Heart right ventricle (tissue), 16 donors: ENCODE measurements around the gene IGSF21. TPM values are rescaled to one million over a fixed set of nuclear protein-coding genes. Genes with fewer than 3 reads are reported as not detected.

Experiments used
- ATAC-seq, 8 donors: fragments of 200-7000 bp; cut with Tn5 transposase; one replicate each; pipeline ENCODE4 v1.9.1; 2020; ENCODE audit warnings: mild to moderate bottlenecking in 8 of 8, moderate library complexity in 8 of 8, moderate number of reproducible peaks in 1 of 8
- DNase-seq, 2 donors: peaks; one replicate each; pipeline ENCODE4 v3.0.0-alpha.2; 2020
- H3K27ac ChIP-seq, 10 donors: fragments of 200-600 bp; sonication (generic) in 2 of 10; one replicate each; pipeline versions ENCODE4 v1.5.0 to v1.8.0; 2020 to 2022; ENCODE audit warnings: mild to moderate bottlenecking in 3 of 10
- H3K27me3 ChIP-seq, 7 donors: fragments of 200-600 bp; one replicate each; pipeline ENCODE4 v1.8.0; 2021 to 2022; ENCODE audit warnings: mild to moderate bottlenecking in 2 of 7
- H3K36me3 ChIP-seq, 9 donors: fragments of 200-600 bp; sonication (generic) in 1 of 9; one replicate each; pipeline versions ENCODE4 v1.5.0 to v1.8.0; 2020 to 2022; ENCODE audit warnings: mild to moderate bottlenecking in 2 of 9
- H3K4me1 ChIP-seq, 9 donors: fragments of 200-600 bp; sonication (generic) in 1 of 9; one replicate each; pipeline versions ENCODE4 v1.5.0 to v1.8.0; 2020 to 2022; ENCODE audit warnings: mild to moderate bottlenecking in 4 of 9
- H3K4me3 ChIP-seq, 10 donors: fragments of 200-600 bp; sonication (generic) in 2 of 10; one replicate each; pipeline versions ENCODE4 v1.5.0 to v1.8.0; 2020 to 2022; ENCODE audit warnings: mild to moderate bottlenecking in 7 of 10, moderate library complexity in 2 of 10
- H3K9me3 ChIP-seq, 11 donors: fragments of 200-600 bp in 10 of 11; sonication (generic) in 2 of 11; one replicate each; pipeline versions ENCODE4 v1.5.0 to v1.8.0; 2013 to 2022; ENCODE audit warnings: mild to moderate bottlenecking in 2 of 11, control low read depth in 1 of 11, moderate library complexity in 1 of 11
- CTCF ChIP-seq, 9 donors: fragments of 200-600 bp; sonication (generic) in 2 of 9; IDR thresholded peaks; one replicate each; pipeline versions ENCODE4 v1.5.0 to v1.8.0; 2021 to 2022; ENCODE audit warnings: antibody characterized with exemption in 9 of 9, mild to moderate bottlenecking in 5 of 9, moderate library complexity in 1 of 9
- WGBS, 2 donors: extraction: QIAGEN DNeasy Blood & Tissue Kit; methylation state at CpG; one replicate each; pipeline ENCODE4 v1.1.7; 2013; ENCODE audit warnings: inconsistent platforms in 1 of 2; 5-methylcytosine and 5-hydroxymethylcytosine counted together
- intact Hi-C, 10 donors: fragments of 100-400 bp; cut with DNase I; formaldehyde crosslinking; loops; one replicate each; pipeline versions ENCODE4 v1.11.1 to v1.14.2; 2022
- polyA plus RNA-seq, 2 donors: library from polyadenylated mRNA; stranded (reverse); fragments of 200-250 nt; gene quantifications; one replicate each; pipeline ENCODE4 v1.2.3, GENCODE V29; 2013
- total RNA-seq, 10 donors: library from RNA; stranded (reverse); fragmentation: NEBNext Ultra II Directional in 3 of 10; extraction: Animal tissue kit (Norgen Biotek cat#: 25700) in 3 of 10; gene quantifications; one replicate each; pipeline versions ENCODE4 v1.2.1 to v1.2.4, GENCODE V29; 2021 to 2023
- donor health status: Arrhythmogenic right ventricular cardiomyopathy.
- donor health status: ischemic (EF 13 %, LVEDD 7.1; RV severe dilation, severe dysfunction).
- donor health status: healthy with polysubstance abuse.
- donor health status: DM: no; HTN: yes; CAD: no.
- donor health status: DM: no; HTN: no; CAD: no.
- donor health status: ischemic (EF 25% LVEDD 6.9; RV normal size, moderate dysfunction).
- donor health status: ischemic (EF 25% LVEDD 5.7; RV mildly dilated, moderate dysfunction).
- donor health status: healthy.
- donor health status: DM: yes; HTN: yes; CAD: no.
- donor health status: Ischemic cardiomyopathy.
- donor health status: ischemic (EF 35%, LVEDD 5.7; RV mildly dilated, moderate dysfunction).
- donor health status: nonischemic (EF 11% LVEDD 7.7; RV severe dilation, severe dysfunction).
- donor health status: DM: yes; HTN: yes; CAD: no.
- donor health status: PGD.
- donor health status: ischemic (EF 29% LVEDD 5.4; RV normal size, mild dysfunction).
- donor health status: nonischemic (EF 23%, LVEDD 6.1; RV moderate dilation, normal function).

IGSF21 gene
- total and polyA plus RNA-seq, 12 donors, result 0.13 to 1.6 (median 0.51) TPM; not detected in 1

GRCh38 chr1:18060366-18060765, 47.2 kb upstream of the IGSF21 start:
- TF ChIP-seq CTCF (IDR thresholded peaks at IDR 0.05), result no peak
- intact Hi-C loops, result no loop called here
- no peaks in the 10 kb centered on the region for H3K36me3 ChIP-seq
- DNase-seq (no peak), ATAC-seq (no peak)
- H3K9me3 ChIP-seq, result peaks cover 0 to 5% (median 0%) of the 10 kb centered on the region in 11 donors
- H3K4me3 ChIP-seq, result no peak overlapping the region
- 89 to 91% methylated on average over 14 of the region's 14 CpGs for WGBS, 2 donors
- no peak overlapping the region for H3K27ac ChIP-seq
- no peaks in the 10 kb centered on the region for H3K4me1 ChIP-seq
- H3K27me3 ChIP-seq, result peaks cover 0 to 75% (median 44%) of the 10 kb centered on the region in 7 donors

- intact Hi-C loops, result no loop called here
- peaks cover 0 to 77% (median 46%) of the 10 kb centered on the region in 7 donors for H3K27me3 ChIP-seq
Observed at GRCh38 chr1:18062185-18062584, 45.4 kb upstream of the IGSF21 start.

DNA sequence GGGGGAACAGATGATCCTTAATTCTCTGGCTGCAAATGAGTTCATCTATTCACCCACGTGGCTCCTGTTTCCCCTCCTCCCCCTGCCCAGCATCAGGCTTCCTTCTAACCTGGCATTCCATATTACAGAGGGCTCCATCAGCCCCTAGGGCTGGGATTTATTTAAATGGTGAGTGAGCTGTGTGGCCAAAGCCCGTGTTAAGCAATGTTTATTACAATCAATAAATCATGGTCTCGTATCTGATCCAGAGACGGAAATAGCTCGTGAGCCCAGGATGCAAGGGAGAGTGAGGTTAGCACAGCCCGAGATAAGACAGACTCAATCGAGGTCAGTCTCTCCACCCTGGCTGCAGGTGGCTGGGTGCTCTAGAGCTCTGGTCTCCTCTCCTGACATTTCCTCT, 43.1 kb upstream of the IGSF21 start:
- ATAC-seq, result no peak
- Histone ChIP-seq H3K4me3 (no peak overlapping the region), H3K36me3 (no peaks in the 10 kb centered on the region), H3K9me3 (peaks cover 0 to 5% (median 0%) of the 10 kb centered on the region in 11 donors), H3K27me3 (peaks cover 0 to 70% (median 38%) of the 10 kb centered on the region in 7 donors), H3K4me1 (no peaks in the 10 kb centered on the region), H3K27ac (no peak overlapping the region)
- no peak for DNase-seq
- no peak for TF ChIP-seq CTCF (IDR thresholded peaks at IDR 0.05)
- intact Hi-C loops, result no loop called here
- WGBS, 2 donors, result 34 to 53% methylated on average over 7 of the region's 7 CpGs

More at GRCh38 chr1:18062185-18062584, 45.4 kb upstream of the IGSF21 start:
- TF ChIP-seq CTCF (IDR thresholded peaks at IDR 0.05), result no peak
- ATAC-seq, result no peak
- DNase-seq, result no peak
- H3K27ac ChIP-seq, result no peak overlapping the region
- WGBS, 2 donors, result 43 to 65% methylated on average over 2 to 3 of the region's 3 CpGs
- H3K9me3 ChIP-seq, result peaks cover 0 to 5% (median 0%) of the 10 kb centered on the region in 11 donors
- no peaks in the 10 kb centered on the region for H3K36me3 ChIP-seq
- no peaks in the 10 kb centered on the region for H3K4me1 ChIP-seq
- H3K4me3 ChIP-seq, result no peak overlapping the region

GRCh38 chr1:18066576-18066975, 41.0 kb upstream of the IGSF21 start:
- DNase-seq, result no peak
- Histone ChIP-seq H3K4me3 (no peak overlapping the region), H3K27ac (no peak overlapping the region), H3K27me3 (peaks cover 0 to 63% (median 33%) of the 10 kb centered on the region in 7 donors), H3K4me1 (no peaks in the 10 kb centered on the region), H3K36me3 (no peaks in the 10 kb centered on the region), H3K9me3 (peaks cover 0 to 5% (median 0%) of the 10 kb centered on the region in 11 donors)
- ATAC-seq, result no peak
- no peak for TF ChIP-seq CTCF (IDR thresholded peaks at IDR 0.05)
- WGBS, 2 donors, result 60 to 62% methylated on average over 5 of the region's 5 CpGs
- intact Hi-C loops, result no loop called here
